ENCODE measurements around the gene UXS1. TPM values are rescaled to one million over a fixed set of nuclear protein-coding genes. Genes with fewer than 3 reads are reported as not detected.
"Not testable (repeated sequence)": the region's sequence is repeated elsewhere in the genome, so short reads cannot be mapped to it uniquely, and the experiment has no call there.

UXS1 gene
- 10 to 100 TPM; 20.4 to 44.6 (median 32.1) TPM for total RNA-seq

GRCh38 chr2:106193977-106194778 lies at the start of gene UXS1:
UXS1 (minus strand) TSS chr2:106194301; CDS start chr2:106194241, 60 bp downstream.
- TF ChIP-seq, protein P1, sequence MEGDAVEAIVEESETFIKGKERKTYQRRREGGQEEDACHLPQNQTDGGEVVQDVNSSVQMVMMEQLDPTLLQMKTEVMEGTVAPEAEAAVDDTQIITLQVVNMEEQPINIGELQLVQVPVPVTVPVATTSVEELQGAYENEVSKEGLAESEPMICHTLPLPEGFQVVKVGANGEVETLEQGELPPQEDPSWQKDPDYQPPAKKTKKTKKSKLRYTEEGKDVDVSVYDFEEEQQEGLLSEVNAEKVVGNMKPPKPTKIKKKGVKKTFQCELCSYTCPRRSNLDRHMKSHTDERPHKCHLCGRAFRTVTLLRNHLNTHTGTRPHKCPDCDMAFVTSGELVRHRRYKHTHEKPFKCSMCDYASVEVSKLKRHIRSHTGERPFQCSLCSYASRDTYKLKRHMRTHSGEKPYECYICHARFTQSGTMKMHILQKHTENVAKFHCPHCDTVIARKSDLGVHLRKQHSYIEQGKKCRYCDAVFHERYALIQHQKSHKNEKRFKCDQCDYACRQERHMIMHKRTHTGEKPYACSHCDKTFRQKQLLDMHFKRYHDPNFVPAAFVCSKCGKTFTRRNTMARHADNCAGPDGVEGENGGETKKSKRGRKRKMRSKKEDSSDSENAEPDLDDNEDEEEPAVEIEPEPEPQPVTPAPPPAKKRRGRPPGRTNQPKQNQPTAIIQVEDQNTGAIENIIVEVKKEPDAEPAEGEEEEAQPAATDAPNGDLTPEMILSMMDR (IDR thresholded peaks at IDR 0.05): peak in 1 of 6 experiments; percentile 1
- peak; percentile 36 to 50 for TF ChIP-seq POLR2A (IDR thresholded peaks at IDR 0.05)
- no peaks in the 10 kb centered on the region for H3K9me3 ChIP-seq
- H3K4me1 ChIP-seq: peaks cover 0 to 20% (median 2%) of the 10 kb centered on the region in 4 donors
- H3K27ac ChIP-seq: peak within 1 kb of the TSS; percentile 78 to 93 (median 84)
- peak within 1 kb of the TSS; percentile 83 to 100 (median 86) for H3K4me3 ChIP-seq
- DNase-seq: peak; percentile 95 to 99 (median 99)
- no peaks in the 10 kb centered on the region for H3K27me3 ChIP-seq
- no peaks in the 10 kb centered on the region for H3K36me3 ChIP-seq

DNA sequence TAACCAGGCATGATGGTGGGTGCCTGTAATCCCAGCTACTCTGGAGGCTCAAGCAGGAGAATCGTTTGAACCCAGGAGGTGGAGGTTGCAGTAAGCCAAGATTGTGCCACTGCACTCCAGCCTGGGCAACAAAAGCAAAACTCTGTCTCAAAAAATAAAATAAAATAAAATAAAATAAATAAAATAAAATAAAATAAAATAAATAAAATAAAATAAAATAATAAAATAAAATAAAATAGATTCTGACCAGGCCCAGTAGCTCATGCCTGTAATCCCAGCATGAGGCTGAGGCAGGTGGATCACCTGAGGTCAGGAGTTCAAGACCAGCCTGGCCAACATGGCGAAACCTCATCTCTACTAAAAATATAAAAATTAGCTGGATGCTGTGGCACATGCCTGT lies 45.4 kb upstream of the UXS1 start:
- not testable (repeated sequence) for H3K9me3 ChIP-seq, H3K27ac ChIP-seq, H3K4me3 ChIP-seq, H3K4me1 ChIP-seq, H3K36me3 ChIP-seq, H3K27me3 ChIP-seq, DNase-seq

DNA sequence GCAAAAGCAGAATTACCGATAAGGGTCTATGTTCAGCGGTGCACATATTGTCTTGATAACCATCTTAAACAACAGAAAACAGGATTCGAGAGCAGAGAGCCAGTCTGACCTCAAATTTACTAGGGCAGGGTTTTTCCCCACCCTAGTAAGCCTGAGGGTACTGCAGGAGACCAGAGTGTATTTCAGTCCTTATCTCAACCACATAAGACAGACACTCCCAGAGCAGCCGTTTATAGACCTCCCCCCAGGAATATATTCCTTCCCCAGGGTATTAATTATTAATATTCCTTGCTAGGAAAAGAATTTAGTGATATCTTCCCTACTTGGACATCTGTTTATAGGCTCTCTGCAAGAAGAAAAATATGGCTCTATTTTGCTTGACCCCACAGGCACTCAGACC lies 41.3 kb upstream of the UXS1 start:
- H3K27ac ChIP-seq, H3K4me1 ChIP-seq, H3K9me3 ChIP-seq, H3K27me3 ChIP-seq, H3K4me3 ChIP-seq, DNase-seq, H3K36me3 ChIP-seq: not testable (repeated sequence)

- Histone ChIP-seq H3K4me1 (no peaks in the 10 kb centered on the region), H3K36me3 (no peaks in the 10 kb centered on the region), H3K27me3 (no peaks in the 10 kb centered on the region), H3K27ac (no peak overlapping the region), H3K9me3 (peaks cover 0 to 7% (median 0%) of the 10 kb centered on the region in 4 donors), H3K4me3 (no peak overlapping the region)
- TF ChIP-seq, protein P1 (IDR thresholded peaks at IDR 0.05): no peak
- no peak for TF ChIP-seq POLR2A (IDR thresholded peaks at IDR 0.05)
- no peak for DNase-seq
Measured at GRCh38 chr2:106233350-106233706, 39.2 kb upstream of the UXS1 start.

DNA sequence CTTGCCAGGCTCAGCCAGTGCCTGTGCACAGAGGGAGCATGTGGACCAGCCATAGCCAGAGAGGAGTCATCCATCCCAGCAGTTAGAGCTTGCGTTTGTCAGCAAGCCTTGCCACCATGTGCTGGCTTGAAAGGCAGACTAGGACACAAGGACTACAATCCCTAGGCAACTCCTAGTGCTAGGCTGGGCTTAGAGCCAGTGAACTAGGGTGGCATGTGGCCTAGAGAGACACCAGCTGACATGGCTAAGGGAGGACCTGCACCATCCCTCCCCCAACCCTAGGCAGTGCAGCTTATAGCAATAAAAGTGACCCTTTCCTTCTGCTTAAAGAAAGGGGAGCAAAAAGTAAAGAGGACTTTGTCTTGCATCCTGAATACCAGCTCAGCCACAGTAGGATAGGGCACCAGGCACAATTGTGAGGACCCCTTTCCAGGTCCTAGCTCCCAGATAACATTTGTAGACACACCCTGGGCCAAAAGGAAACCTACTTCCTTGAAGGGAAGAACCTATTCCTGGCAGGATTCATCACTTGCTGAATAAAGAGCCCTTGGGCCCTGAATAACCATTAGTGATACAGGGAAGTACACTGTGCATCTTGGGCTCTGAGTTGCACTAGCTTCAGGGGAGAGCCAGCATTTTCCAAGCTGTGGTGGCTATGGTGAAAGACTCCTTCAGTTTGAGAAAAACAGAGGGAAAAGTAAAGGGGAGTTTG lies 38.7 kb upstream of the UXS1 start:
- DNase-seq: no peak
- Histone ChIP-seq H3K36me3 (no peaks in the 10 kb centered on the region), H3K27me3 (no peaks in the 10 kb centered on the region), H3K27ac (no peak overlapping the region), H3K4me1 (no peaks in the 10 kb centered on the region), H3K4me3 (no peak overlapping the region), H3K9me3 (peaks cover 0 to 7% (median 0%) of the 10 kb centered on the region in 4 donors)
- TF ChIP-seq POLR2A (IDR thresholded peaks at IDR 0.05): no peak

DNA sequence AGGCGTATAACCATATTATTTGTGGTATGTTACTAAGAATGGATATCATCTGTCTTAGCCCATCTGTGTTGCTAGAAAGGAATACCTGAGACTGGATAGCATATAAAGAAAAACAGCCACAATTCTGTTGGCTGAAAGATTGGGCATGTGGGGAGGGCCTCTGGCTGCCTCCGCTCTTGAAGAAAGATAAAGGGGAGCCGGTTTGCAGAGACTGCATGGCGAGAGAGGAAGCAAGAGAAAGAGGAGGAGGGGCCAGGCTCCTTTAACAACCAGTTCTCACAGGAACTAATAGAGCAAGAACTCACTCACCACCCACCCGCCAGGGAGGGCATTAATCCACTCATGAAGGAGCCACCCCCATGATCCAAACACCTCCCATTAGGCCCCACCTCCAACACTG lies 29.2 kb upstream of the UXS1 start:
- TF ChIP-seq, protein P1 (IDR thresholded peaks at IDR 0.05): no peak
- TF ChIP-seq POLR2A (IDR thresholded peaks at IDR 0.05): no peak
- H3K9me3 ChIP-seq: no peaks in the 10 kb centered on the region
- no peak overlapping the region for H3K4me3 ChIP-seq
- no peaks in the 10 kb centered on the region for H3K36me3 ChIP-seq
- no peak for DNase-seq
- H3K27me3 ChIP-seq: no peaks in the 10 kb centered on the region
- H3K4me1 ChIP-seq: no peaks in the 10 kb centered on the region
- no peak overlapping the region for H3K27ac ChIP-seq

GRCh38 chr2:106222057-106222456 lies 28.0 kb upstream of the UXS1 start:
- H3K4me3 ChIP-seq, H3K27me3 ChIP-seq, H3K4me1 ChIP-seq, DNase-seq, H3K27ac ChIP-seq, H3K36me3 ChIP-seq, H3K9me3 ChIP-seq: not testable (repeated sequence)
